Measurements from ENCODE around the gene CHST3.

- TF ChIP-seq REST (IDR thresholded peaks at IDR 0.05; ENCODE audit: insufficient read depth in 1 of 2, low read depth in 2 of 2, low read length in 1 of 2) (no peak), CTCF (IDR thresholded peaks at IDR 0.05) (no peak), POLR2AphosphoS5 (IDR thresholded peaks at IDR 0.05; ENCODE audit: low read depth, low read length) (no peak), SIN3A (IDR thresholded peaks at IDR 0.05; ENCODE audit: borderline replicate concordance, insufficient read depth, low read depth, low read length) (no peak), TCF7L2 (IDR thresholded peaks at IDR 0.05; ENCODE audit: low read depth, low read length) (no peak)
Observed at GRCh38 chr10:72013202-72013945, 49.2 kb downstream of the CHST3 start.

Data from Panc1 (cell line).